Activated naive CD4-positive, alpha-beta T cell treated with anti-CD3 and anti-CD28 coated beads, Interleukin-2, amount 50 U/mL, for 16 hours (primary cell): Measurements from ENCODE around the gene RNF121.
"Not testable (repeated sequence)": the region's sequence is repeated elsewhere in the genome, so short reads cannot be mapped to it uniquely, and the experiment has no call there.

Source experiments
- DNase-seq: peaks from one replicate; pipeline ENCODE4 v3.0.0-alpha.2; 2020

The RNF121 gene

DNA sequence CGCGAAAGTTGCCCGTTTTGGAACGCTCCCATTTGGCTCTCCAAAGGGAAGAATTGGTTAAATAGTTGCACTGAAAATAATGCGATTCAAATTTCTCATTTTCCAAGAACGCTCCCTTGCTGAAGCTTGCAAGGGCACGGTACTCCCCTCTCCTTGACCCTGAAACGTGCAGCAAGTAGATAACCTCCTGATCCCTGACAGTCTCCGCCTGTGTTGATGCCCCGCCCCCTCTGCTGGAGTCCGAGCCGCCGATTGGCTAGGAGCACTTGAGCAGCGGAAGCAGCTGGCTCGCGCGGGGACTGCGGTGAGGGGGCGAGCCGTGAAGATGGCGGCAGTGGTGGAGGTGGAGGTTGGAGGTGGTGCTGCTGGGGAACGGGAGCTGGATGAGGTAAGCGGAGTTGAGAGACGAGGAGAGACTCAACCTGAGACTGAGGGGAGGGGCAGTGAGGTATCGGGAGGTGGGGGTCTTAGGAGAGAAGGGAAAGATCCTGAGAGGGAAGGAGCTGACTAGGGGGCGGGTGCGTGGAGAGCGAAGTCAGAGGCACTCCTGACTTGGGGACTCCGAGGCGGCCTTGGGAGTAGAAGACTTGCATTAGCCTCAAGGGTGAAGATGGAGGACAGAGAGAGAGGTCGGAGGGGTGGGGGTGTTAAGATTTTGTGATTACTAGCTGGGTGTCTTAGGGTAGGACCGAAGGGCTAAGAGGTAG lies at the start of gene RNF121:
Gene RNF121, plus strand, starts transcription at position 310 of the 707 bp plus-strand sequence. Its CDS starts 16 bp downstream, at position 326.
- DNase-seq: peak; percentile 99

DNA sequence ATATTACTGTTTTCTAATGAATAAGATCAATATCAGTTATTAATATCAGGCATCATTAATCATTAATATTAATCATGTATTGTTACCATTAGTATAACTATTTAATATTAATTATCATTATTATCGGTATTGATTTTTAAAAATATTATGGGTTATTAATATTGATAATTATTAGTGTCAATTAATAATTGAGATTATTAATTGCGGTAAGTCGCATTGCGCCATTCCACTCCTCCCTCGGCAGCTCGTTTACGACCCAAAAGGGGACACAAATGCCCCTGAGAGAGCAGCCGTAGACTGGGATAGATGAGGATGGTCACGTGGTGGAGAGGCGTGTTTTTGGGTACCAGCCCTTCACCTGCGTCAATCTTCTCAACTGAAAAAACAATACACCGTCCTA lies 43.0 kb upstream of the RNF121 start:
- DNase-seq: not testable (repeated sequence)

DNA sequence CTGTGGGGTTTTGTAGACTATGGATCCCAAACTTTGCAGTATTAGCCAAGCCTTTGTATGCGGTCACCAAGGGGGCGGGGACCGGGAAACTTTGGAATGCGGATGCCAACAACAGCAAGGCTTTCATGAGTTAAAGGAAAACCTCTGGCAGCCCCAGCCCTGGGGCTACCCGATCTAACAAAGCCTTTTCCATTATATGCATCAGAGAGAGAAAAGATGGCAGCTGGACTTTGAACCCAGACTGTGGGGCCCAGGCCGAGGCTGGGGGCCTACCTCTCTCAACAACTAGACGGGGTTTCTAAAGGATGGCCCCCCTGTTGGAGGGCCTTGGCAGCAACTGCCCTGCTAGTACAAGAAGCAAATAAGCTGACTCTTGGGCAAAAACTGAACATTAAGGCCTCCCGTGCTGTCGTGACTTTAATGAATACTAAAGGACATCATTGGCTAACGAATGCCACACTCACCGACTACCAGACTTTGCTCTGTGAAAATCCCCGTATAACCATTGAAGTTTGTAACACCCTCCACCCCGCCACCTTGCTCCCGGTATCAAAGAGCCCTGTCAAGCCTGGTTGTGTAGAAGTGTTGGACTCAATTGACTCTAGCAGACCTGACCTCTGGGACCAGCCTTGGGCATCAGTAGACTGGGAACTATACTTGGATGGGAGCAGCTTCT lies 40.4 kb upstream of the RNF121 start:
- not testable (repeated sequence) for DNase-seq

DNA sequence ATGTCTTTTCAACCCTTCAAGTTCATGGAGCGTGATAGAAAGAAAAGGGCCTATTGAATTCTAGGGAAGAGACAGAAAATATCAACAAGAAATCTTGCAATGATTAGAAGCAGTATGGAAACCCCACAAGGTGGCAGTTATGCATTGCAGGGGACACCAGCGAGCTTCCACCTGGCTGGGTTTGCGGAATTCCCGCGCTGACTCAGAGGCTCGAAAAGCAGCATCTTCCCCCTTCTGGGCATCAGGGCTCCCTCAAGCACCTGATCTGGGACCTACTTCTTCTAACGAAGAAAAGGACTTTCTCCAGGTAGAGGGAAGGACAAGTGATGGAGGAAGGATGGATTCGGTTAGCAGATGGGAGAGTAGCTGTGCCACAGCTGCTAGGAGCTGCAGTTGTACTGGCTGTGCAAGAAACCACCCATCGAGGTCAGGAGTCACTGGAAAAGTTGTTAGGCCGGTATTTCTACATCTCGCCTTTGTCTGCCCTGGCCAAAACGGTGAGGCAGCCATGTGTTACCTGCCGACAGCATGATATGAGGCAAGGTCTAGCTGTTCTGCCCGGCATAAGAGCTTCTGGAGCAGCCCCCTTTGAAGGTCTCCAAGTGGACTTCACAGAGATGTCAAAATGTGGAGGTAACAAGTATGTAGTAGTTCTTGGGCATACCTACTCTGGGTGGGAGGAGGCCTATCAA lies 39.5 kb upstream of the RNF121 start:
- not testable (repeated sequence) for DNase-seq

DNA sequence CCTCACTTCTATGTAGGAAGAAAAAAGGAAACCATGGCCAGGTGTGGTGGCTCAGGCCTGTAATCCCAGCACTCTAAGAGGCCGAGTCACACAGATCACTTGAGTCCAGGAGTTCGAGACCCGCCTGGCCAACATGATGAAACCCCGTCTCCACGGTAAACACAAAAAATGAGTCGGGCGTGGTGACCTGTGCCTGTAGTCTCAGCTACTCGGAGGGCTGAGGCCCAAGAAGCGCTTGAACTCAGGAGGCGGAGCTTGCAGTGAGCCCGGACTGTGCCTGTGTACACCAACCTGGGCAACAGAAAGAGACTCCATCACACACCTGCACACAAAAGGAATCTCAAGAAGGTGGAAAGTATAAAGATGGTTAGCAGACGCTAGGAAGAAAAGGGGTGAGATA lies 32.9 kb upstream of the RNF121 start:
- DNase-seq: no peak

DNA sequence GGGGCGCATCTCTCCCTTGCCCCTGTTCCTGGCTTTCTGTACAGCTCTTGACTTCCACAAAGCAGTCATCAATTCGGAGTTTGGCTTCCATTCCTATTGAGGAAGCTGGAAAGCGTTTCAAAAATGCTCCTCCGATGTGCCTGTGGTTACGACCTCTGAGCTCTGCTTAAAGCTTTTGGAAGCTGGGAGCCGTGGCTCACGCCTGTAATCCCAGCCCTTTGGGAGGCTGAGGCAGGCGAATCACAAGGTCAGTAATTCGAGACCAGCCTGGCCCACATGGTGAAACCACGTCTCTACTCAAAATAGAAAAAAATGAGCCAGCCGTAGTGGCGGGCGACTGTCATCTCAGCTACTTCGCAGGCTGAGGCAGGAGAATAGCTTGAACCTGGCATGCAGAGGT lies 27.7 kb upstream of the RNF121 start:
- DNase-seq: not testable (repeated sequence)

DNA sequence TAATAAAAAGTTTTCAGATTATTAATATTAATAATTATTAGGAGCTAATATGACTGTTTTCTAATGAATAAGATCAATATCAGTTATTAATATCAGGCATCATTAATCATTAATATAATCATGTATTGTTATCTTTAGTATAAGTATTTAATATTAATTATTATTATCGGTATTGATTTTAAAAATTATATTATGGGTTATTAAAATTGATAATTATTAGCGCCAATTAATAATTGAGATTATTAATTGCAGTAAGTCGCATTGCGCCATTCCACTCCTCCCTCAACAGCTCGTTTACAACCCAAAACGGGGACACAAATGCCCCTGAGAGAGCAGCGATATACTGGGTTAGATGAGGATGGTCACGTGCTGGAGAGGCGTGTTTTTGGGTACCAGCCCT lies 20.6 kb upstream of the RNF121 start:
- no peak for DNase-seq

DNA sequence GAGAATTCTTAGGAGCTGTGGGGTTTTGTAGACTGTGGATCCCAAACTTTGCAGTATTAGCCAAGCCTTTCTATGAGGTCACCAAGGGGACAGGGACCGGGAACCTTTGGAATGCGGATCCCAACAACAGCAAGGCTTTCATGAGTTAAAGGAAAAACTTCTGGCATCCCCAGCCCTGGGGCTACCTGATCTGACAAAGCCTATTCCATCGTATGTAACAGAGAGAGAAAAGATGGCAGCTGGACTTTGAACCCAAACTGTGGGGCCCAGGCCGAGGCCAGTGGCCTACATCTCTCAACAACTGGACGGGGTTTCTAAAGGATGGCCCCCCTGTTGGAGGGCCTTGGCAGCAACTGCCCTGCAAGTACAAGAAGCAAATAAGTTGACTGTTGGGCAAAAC lies 18.1 kb upstream of the RNF121 start:
- not testable (repeated sequence) for DNase-seq

DNA sequence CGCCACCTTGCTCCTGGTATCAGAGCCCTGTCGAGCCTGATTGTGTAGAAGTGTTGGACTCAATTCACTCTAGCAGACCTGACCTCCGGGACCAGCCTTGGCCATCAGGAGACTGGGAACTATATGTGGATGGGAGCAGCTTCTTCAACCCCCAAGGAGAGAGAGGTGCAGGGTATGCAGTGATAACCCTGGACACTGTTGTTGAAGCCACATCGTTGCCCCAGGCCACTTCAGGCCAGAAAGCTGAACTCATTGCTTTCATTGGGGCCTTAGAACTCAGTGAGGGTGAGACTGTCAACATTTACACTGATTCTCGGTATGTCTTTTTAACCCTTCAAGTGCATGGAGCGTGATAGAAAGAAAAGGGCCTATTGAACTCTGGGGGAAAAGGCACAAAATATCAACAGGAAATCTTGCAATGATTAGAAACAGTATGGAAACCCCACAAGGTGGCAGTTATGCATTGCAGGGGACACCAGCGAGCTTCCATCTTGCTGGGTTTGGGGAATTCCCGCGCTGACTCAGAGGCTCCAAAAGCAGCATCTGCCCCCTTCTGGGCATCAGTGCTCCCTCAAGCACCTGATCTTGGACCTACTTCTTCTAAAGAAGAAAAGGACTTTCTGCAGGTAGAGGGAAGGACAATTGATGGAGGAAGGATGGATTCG lies 17.4 kb upstream of the RNF121 start:
- peak; percentile 83 for DNase-seq

DNA sequence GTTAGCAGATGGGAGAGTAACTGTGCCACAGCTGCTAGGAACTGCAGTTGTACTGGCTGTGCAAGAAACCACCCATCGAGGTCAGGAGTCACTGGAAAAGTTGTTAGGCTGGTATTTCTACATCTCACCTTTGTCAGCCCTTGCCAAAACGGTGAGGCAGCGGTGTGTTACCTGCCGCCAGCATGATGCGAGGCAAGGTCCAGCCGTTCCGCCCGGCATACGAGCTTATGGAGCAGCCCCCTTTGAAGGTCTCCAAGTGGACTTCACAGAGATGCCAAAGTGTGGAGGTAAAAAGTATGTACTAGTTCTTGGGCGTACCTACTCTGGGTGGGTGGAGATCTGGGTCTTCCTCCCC lies 16.9 kb upstream of the RNF121 start:
- not testable (repeated sequence) for DNase-seq

DNA sequence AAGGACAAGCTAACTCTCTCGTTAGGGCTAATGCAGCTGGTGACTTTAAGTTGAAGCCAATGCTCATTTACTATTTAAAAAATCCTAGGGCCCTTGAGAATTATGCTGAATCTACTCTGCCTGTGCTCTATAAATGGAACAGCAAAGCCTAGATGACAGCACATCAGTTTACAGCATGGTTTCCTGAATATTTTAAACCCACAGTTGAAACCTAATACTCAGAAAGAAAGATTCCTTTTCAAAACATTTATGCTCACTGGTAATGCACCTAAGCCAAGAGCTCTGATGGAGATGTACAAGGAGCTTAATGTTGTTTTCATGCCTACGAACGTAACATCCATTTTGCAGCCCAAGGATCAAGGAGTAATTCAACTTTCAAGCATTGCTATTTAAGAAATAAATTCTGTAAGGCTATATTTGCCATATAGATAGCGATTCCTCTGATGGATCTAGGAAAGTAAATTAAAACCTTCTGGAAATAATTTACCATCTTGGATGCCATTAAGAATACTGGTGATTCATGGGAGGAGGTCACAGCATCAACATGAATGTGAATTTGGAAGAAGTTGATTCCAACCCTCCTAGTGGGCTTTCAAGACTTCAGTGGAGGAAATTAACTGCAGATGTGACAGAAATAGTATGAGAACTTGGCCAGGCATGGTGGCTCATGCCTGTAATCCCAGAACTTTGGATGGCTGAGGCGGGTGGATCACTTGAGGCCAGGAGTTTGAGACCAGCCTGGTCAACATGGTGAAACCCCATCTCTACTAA lies 14.9 kb upstream of the RNF121 start:
- no peak for DNase-seq

DNA sequence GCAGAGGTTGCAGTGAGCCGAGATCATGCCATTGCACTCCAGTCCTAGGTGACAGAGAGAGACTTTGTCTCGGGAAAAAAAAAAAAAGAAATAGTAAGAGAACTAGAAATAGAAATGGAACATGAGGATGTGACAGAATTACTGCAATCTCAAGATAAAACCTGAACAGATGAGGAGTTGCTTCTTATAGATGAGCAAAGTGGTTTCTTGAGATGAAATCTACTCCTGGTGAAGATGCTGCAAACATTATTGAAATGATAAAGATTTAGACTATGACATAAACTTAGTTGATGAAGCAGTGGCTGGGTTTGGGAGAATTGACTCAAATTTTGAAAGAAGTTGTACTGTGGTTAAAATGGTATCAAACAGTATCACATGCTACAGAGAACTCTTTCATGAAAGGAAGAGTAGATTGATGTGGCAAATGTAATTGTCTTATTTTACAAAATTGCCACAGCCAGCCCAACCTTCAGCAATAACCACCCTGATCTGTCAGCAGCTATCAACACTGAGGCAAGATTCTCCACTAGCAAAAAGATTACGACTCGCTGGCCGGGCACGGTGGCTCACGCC lies 14.1 kb upstream of the RNF121 start:
- DNase-seq: no peak

DNA sequence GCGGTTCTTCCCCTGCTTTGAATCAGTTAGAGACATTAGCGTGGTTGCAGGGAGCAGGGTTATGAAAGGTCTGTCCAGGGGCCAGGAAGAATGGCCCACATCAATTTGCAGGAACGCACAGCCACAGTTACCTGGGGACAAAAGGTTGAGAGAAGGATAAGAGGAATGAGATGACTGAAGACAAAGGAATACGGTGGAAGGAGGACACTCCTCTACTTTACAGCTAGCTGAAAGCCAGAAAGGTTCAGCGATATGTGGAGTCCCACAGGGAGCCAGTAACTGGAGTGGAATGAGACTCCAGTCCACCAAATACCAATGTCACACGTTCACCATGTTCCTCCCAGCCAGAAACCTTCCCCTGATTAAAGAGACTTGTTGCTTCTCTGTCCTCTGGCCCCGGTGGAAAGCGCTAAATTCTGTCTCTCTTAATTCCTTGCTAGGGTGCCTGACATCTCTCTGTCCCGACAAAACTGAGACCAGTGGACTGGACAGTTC lies 11.2 kb upstream of the RNF121 start:
- no peak for DNase-seq

DNA sequence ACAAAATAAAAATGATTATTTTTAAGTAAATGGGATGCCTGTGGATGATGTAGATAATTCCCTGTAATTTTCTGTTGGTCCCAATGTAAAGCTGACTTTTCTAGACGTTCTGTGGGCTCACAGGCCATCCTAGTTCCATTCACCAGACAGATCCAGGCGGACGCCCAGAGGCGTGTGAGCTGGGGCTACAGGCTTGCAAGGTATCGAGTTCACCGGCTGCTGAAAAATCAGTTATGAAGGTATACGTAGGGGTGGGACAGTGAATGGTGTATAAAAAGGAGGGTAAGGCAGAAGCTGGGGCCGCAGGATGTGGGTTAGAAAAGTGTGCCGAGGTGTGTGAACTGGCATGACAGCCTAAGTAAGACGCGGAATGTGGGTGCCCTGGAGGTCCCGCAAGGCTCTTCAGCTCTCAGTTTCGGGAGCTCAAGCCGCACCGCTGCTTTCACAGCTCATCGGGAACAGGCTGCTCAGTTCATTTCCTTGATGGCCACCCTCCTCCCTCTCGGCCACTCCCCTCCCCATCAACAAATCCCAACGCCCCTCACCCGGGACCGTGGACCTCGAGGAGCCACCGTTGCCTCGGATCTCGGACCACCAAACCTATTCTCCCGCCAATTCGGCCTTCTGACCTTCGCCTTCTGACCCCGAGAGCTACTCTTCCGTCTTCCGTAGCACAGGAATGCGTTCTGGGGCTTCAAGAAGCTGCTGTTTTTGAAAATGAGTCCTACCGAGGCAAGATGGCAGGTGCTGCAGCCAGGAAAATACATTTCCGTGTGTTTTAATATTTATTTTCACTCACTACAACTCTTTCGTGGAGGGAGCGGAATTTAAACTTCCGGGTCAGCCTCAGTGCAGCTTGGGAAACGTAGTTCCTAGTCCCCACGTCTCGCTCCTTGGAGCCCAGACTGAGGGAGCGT lies 768 bp upstream of the RNF121 start, which contains the start of gene XNDC1N:
Gene XNDC1N, minus strand, starts transcription at position 775 of the 917 bp plus-strand sequence. CDS start 5,241 bp downstream, outside the sequence.
- peak; percentile 79 for DNase-seq

DNA sequence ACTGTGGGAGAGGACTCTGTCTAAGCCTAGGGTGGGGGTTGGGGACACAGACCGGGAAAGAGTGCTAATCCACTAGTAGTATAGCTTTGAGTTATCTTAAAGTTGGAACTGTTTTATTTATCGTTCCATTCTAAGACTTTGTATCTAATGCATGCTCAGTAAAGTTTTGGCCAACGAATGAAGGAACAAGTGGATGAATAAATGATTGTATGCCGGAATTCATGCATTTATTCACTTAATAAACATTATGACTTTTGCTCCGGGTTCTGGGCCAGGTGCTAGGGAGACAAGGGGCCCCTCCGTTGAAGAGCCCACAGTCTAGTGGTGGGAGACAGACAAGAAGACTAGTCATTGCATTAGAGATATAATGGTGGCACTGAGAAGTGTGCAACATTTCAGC lies 645 bp downstream of the RNF121 start:
- DNase-seq: no peak

DNA sequence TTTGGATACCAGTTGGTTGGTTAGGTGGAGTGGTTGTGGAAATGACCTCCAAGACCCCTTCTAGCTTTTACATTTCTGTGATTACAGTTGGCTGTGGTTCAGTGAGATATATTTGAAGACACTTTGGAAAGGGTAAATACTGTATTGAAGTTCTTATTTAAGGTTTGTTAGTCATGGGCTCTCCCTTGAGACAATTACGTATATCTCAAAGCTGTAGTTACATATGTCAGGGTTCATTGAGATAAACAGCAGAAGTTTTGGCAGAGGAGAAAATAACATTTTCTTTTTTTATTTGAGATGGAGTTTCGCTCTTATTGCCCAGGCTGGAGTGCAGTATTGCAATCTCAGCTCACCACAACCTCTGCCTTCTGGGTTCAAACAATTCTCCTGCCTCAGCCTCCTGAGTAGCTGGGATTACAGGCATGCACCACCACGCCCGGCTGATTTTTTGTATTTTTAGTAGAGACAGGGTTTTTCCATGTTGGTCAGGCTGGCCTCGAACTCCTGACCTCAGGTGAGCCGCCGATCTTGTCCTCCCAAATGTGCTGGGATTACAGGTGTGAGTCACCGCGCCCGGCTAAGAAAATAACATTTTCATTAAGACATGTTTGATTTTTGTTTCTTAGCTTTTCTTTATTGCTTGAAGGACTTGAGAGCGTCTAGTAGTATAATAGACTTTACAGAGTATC lies 1.9 kb downstream of the RNF121 start:
- DNase-seq: no peak

DNA sequence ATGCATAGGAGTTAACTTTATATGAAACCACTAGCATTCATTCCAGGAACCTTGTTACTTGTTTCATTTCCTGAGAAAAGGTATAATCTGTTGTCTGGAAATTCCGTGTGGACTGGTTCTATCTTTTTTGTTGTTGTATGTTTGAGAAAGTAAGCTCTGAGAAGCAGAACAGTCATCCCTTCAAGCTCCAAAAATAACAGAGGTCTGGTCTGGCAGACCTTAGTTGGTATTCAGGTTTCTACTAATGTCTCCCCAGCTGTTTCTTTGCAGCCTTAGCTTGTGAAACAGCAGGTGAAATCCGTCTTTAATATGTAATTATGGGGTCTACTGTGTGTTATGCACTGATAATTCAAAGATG lies 2.4 kb downstream of the RNF121 start:
- DNase-seq: no peak

DNA sequence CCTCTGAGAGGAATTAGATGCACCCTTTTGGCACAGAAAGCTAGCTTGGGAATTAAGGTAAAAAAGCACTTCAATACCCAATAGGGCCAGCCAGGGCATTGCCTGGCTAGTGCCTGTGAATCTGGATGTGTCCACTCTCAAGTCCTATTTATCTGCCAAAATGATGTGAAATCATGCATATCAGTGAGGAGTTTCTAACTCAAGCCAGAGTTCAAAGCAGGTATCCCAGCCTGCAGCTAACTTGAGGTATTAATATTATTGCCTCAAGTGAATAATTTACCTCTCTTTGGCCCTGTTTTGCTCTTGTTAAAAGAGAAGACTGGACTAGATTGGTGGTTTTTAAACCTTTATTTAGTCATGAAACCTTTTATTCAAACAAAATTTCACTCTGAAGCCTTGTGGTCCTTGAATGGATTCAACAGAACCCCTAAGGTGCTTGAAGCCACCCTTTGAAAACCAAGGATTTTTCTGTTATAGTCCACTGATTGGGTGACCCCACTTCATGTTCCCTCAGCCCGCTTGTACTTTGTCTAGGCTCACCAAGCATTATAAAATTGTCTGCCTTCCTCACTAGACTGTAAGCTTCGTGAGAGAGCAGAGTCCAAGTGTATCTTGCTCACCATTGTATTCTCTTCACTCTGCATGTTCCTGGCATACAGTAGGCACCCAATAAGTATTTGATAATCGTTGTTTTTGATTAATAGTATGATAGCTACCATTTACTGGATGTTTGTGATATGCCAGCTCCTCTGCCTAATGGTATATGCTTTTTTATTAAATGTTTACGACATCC lies 4.5 kb downstream of the RNF121 start:
- DNase-seq: no peak

DNA sequence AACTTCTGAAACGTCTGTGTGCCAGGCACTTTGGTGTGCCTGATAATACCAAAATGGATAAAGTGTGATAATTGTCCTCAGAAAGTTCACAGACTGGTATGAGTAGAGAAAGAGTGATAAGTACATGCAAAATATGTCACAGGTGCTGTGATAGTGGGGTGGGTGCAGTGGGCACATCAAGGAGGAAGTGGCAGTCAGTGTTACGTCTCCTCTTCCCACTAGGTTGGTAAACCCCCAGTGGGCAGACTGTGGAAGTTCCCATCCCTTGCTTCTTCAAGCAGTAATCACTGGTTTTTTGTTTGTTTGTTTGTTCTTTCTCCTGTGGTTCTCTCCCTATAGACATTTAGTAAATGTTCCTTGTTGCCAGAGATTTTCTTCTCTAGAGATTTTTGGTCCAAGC lies 5.4 kb downstream of the RNF121 start:
- no peak for DNase-seq
